Ecto neural progenitor cell (in vitro differentiated cells): ENCODE measurements around the gene IL24.

Source experiments
- DNase-seq: peaks from one replicate; pipeline ENCODE4 v3.0.0-alpha.2; 2018; ENCODE audit warnings: low spot score

IL24 gene

DNA sequence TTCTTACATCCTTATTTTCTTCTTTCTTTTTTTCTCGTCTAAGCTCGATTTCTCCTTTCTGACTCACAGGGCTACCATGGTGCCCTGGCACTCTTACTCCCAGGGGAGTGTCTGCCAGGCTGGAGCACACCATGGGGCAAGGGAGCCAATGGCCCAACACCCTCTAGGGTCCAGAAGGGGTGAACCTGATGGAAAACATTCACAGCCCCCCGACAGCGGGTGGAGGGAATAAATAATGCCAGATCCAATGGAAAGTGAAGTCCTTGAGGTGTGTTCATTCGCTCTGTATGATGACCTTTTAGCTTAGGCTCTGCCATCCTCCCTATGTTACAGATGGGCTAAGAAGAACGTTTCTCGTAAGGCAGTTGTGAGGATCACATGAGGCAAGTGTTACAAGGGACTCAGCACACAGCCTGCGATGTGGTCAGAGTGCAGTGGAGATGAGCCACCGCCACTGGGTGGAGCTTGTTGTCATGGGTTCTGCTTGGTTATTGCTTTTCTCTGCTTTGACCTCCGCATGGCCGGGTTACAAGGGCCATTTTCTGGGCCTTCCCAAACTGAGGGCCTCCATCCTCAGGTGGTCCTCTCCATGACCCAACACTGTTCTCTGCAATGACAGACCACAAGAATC, 28.0 kb downstream of the IL24 start:
- no peak for DNase-seq

DNA sequence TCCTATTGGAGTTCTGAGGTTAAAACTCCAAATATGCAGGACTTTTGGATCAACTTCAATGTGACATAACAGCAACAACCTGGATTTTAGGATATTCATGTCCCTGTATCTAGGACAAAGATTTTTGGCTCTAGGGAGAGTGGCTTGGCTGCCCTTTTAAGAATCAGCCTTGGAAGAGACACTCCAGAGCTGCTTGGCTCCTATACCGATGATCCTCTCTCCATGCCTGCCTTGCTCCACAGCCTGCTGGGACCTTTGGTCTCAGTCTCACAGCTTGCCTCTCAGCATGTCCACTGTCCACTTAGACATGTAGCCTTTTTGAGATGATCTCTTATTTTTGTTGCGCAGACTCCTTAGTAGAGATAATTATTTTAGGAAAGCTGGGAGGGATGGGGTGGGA, 29.0 kb downstream of the IL24 start:
- DNase-seq, result no peak

DNA sequence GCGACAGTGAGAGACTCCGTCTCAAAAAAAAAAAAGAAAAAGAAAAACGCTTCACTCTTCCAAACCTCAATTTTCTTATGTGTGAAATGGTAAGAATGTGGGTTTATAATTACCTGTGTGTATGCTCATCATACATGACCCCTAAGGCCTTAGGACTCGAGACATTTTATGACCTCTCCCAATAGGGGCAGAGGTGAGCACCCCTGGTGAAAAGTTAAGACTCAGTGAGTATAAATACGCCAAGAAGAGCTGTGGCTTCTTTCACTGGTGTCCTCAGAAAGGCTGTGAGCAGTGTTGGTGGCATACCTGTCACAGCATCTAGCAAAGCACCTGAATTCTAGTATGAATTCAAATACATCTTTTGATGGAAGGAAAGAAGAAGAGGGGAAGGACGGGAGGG, 32.3 kb downstream of the IL24 start:
- DNase-seq, result no peak

DNA sequence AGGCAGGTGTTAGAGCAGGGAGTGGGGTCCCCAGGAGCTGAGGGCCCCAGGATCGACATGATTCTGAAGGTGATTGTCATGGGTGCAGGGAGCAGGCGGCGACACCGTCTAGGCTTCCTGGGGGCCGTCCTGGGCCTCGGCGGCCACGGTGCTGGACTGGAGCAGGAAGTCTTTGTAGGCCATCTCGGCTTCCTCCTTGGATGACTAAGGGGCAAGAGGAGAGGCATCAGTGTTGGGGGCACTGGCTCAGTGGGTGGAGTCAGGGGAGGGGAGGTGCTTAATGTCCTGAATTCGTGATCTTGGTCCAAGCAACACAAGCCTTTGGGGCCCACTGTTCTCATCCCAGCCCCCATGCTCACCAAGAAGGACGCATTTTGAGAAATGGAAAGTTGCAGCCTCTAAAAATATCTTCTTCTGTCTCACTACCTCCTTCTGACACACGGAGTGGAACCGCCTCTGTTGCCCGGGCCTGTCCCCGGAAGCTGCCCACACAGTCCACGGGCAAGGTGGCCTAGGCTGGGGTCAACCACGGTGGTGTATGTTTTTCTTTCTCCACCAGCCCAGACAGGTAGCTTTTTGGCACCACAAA, 33.1 kb downstream of the IL24 start:
- DNase-seq, result no peak

DNA sequence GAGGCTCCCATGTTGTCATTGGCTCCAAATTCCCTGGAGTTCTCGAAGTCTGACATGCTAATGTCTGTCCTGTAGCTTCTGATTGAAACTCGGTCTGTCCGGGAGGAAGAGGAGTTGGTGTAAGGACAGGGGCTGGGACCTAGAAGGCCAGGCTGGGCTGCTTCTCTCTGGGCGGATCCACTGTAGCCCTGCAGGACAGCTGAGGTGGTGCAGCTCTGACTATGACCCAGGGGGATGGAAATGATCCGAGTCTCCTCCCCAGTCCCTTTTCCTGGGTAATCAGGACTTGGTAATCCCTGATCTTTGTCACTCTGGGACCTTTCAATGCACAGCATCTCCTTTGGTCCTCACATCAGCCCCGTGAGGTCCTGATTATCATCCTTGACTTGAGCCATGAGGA, 34.5 kb downstream of the IL24 start:
- no peak for DNase-seq

DNA sequence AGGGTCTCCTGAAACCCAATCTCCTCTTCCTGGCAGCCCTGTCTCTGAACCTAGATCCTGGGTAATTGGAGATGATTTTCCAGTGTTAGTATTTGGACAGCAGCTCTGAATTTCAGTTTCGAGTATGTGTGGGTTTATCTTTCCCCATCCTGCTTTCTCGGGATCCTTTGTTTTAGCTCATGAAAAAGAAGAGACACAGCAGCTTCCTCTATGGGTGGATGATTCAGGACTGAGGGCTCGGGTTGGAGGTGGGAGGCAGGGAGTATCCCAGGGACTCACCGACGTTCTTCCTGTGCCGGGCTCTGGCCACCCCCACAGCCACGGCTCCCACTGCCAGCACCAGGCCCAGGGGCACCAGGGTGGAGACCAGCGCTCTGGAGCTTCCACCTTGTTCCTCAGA, 34.9 kb downstream of the IL24 start:
- DNase-seq, result no peak

DNA sequence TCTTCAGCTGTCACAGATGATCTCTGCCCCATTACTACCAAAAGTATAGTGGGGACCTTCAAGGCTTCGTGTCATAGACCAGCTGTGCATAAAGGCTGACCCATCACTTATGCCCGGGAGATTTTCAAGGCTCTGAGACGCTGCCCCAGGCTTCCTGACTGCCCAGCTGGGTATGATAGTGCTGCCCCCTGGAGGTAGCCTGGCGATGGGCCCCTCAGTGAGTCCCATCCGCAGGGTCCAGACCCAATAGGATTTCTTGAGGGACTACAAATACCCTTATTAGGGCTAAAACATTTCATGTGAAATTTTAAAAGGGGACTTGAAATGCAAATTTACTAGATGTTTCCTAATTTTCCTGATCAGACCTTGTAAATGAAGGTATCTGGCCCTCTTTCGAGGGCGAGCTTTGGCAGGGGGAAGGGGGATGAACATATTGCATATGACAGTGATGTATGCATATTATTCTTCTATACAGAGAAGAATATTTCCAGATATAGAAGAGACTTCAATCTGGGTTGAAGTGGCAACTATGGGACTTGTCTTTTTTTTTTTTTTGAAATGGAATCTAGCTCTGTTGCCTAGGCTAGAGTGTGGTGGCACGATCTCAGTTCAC, 36.2 kb downstream of the IL24 start:
- DNase-seq, result peak; percentile 64

DNA sequence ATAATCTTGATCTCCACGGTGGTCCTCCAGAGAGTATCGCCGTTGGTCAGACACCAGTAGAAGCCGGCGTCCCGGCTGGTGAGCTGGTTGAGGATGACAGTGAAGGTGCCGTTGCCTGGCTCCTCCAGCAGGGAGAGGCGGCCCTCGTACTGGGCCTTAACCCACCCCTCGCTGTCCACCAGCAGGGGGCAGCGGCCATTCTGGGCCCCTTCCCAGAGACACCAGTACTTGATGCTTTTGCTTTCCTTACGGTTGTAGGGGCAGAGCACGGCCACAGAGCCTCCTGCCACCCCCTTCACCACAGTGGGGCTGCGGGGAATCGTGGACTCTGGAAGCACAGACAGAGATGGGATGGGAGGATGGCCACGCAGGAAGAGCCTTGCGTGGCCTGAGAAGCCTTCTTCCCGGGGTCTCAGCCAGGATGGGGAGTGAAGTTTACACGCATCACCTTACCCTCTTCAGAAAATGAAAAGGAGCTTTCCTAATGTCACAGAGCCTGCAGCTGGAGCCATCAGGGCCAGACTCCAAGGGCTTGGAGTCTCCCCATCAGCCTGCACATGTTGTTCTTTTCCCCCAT, 38.3 kb downstream of the IL24 start:
- peak; percentile 75 for DNase-seq

DNA sequence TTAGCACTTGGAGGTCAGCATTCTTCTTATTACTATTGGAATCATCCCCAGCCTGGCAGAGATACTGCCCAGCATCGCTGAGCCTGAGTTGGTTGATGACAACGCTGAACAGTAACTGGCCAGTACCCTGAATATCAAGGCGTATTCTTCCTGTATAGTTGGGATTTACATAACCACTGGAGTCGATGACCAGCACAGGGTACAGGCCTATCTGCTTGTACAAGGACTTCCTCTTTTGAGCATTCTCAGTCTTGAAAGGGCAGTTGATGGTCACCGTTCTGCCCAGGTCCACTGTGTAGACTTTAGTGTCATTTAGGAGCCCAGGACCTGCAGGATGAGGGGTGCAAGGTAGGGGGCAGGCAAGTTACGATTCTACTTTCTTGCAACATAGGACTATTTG, 40.2 kb downstream of the IL24 start:
- DNase-seq, result no peak

DNA sequence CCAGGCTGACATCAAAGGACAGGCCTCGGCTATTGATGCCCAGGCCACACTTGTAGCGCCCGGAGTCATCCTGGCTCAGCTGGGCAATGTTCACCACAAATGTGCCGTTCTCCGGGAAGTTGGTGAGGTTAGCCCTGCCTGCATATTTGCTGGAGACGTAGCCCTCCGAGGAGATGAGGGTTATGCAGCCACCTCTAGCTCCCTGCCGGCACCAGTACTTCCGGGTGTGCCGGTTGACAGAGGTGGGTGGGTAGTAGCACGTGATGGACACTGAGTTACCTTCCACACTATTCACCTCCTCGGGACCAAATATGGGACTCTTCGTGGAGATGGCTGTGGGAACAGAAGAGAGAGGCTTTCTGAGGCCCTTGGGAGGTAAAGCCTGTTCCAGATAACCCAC, 41.9 kb downstream of the IL24 start:
- no peak for DNase-seq

DNA sequence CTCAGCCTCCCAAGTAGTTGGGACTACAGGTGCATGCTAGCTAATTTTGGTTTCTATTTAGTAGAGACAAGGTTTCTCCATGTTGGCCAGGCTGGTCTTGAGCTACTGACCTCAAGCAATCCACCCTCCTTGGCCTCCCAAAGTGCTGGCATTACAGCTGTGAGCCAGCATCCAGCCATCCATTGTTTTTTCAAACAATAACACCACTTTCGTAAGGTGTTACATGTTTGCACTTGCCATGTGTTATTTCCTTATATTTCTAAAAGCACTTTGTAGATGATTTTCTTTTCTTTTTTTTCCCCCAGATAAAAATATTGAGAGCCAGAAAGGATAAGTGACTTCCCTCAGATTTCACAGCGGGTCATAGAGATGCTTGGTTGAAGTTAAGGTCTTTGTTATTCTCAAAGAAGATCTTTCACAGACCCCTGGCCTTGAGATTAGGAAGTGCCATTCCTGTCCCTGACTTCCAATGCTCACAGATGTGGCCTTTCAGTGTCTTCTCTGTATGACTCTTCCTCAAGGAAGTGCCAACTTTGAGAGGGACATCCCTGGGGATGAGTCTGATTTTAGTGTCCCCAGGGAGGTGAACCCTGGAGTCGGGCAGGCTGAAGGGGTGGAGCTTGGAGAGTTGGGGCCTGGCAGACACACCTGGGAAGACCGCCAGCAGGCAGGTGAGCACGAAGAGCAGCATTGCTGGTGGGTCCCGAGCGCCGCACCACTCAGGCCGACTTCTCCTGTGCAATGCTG, 42.8 kb downstream of the IL24 start:
- DNase-seq, result no peak

DNA sequence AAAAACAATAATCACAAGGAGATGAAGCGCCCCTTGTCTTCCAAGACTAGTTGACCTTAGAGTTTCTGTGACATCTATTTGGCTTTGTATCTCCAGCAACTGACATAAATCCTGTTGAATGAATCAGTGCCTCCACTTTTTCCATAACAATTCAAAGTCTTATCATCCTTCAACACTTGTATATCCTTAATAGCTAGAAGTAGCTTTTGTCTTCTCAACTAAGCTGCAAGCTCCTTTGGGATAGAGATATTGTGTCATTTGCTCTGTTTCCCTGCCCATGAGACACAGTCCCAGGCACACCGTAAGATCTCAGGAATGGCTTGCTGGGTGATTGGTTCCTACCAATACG, 43.3 kb downstream of the IL24 start:
- no peak for DNase-seq

DNA sequence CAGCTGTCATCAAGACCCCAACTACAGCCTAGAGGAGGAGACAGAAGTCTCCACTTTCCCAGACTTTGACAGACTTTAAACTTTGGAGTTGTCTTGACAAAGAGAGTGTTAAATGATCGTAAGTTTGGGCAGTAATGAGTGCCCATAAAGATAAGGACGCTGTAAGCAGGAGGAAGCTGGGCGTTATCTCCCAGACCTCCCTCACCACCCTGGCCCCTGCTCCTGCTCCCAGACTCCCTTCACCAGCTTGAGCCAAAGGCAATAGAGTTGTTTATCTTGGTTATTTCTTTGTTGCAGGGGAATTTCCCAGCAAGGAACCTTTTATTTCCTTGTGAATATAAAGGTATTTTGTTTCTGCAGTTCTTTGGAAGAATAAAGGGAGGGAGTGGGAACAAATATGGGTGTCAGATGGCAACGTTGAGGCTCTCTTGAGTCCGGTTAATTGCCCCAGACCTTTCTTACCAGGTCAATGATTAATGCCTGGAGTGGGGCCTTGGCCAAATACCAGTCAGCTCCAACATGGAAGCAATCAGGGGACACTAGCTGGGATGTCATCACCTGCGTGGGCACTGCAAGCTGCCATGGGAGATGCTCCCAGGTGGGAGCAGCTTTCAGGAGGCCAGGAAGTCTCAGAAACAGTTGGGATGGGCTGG, 44.6 kb downstream of the IL24 start:
- no peak for DNase-seq

DNA sequence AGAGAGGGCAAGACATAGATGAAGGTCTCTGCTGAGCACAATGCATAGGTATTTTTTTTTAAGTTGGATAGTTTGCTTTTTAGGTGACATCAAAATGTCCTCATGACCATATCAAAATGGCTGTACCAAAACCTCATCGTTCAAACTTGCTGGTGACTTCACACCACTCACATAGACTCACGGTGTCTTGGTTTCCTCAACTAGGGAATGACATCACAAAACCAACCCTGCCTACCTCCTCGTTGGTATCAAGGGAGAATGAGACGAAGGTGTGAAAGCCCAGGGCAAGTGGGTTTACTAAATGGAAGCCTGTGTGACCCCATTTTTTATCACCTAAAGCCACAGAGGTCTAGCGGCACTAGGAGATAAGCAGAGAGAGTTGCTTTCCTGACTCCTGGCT, 47.5 kb downstream of the IL24 start:
- no peak for DNase-seq

DNA sequence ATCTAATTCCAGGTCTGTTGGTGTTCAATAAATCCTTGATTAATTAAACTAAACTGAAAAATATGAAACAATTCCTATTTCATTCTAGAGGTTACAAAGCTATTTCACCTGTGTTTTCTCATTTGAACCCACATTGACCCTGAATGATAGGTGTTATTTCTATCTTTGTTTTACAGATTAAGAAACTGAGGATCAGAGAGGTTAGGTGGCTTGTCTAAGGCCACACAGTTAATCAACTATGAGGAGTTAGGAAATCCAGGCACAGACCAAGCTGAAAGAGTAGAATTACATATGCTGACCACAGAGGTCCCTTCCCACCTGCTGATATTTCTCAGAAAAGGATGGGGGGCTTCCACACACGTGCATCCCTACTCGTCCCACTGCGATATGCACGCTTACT, 48.5 kb downstream of the IL24 start:
- no peak for DNase-seq

DNA sequence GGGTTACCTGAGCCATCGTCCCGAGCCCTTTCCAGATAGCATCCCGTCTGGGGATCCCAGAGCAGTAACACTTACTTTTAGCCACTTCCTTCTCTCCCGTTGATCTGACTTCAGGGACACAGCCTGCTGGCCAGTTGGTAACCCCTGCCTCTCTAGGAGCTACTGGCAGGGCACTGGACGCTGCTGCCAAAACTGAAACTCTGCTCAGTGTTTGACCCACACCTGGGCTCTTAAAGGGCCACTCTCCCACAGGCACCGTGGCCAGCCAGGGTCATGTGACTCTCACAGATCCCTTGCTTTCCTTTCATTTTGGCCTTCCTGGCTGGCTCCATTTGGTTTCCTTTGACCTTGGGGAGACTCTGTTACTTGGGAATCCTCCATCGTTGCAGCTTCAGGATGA, 49.0 kb downstream of the IL24 start, which contains the start of gene PIGR:
Gene PIGR, minus strand, starts transcription at position 206 of the 400 bp plus-strand sequence. CDS start 5,935 bp downstream, outside the sequence.
- DNase-seq, result no peak

DNA sequence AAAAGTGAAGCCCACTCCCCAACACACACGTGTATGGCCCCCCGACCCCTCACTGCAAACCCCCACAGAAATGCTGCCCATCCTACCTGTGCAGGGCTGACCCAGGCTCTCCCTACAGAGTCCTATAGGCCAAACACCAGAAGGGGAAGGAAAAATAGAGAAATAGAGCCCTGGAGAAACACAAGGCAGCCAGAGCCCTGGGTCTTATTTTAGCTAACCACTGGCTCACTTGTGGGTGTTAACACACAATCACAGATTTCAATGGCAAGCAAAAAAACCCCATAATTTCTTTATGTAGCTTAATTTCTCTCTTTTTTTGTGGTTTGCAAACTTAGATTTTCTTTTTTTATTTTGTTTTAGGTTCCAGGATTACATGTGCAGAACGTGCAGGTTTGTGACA, 50.0 kb downstream of the IL24 start:
- DNase-seq, result no peak

DNA sequence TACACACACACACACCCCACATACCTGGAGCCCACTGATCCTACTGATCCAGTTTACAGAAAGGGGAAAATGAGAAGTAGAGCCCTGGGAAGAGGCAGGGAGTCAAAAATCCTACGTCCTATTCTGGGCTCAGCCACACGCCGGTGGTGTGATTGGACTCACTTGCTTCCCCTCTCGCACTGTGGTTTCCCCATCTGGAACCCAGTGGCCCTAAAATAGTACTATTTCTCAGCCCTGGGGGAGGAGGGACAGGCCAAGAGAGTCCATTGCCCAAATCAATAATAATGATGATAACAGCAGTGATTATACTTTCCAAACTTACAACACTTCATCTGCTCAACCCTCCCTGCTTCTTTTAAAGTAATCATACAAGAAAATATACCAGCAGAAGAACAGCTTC, 52.0 kb downstream of the IL24 start:
- no peak for DNase-seq

DNA sequence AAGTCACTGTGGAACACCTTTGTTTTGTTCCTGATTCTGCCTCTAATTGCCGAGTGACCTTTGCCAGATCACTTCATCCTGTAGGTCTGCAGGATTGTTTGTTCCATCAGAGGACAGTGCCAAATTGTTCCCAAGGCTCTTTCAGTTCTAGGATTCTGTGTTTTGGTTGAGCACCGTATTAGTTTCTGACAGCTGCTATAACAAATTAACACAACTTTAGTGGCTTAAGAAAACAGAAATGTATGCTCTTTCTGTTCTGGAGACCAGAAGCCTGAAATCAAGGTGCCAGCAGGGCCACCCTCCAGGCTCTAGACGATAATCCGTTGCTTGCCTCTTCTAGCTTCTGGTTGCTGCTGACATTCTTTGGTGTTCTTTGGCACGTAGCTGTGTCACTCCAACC, 52.4 kb downstream of the IL24 start:
- DNase-seq, result no peak

DNA sequence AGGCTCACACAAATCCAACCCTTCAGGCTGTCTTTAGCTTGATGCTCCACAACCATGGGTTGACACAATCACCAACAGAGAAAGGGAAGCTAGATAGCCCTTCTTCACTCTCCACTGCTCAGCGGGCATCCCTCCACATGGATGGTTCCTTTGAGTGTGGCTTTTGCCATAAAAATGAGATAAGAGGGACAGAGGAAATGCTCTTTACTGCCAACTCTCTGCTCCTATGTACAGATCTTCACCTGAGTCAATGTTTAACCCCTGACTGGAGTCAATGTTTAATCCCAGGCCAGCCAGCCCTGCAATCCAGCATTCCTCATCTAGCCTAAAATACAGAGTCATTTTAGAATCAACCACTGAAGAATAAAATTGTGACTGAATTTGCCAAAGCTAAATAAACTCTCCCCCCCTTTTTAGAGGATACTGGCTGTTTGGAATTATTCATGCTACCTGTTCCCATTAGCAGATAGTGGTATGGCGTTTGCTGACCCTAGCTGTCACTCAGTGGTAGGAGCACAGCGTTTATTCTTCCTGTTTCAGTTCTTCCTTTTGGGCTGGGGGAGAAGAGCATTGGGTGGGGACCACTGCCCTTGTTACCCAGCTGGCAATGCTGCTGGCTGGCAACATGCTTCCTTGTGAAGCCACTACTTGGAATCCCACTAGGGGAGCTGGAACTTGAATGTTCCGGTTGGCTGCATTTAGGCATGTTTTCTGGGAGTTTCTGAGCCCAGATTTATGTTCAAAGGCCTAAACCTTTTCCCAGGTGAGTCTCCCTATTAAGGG, 54.3 kb downstream of the IL24 start:
- DNase-seq, result no peak

DNA sequence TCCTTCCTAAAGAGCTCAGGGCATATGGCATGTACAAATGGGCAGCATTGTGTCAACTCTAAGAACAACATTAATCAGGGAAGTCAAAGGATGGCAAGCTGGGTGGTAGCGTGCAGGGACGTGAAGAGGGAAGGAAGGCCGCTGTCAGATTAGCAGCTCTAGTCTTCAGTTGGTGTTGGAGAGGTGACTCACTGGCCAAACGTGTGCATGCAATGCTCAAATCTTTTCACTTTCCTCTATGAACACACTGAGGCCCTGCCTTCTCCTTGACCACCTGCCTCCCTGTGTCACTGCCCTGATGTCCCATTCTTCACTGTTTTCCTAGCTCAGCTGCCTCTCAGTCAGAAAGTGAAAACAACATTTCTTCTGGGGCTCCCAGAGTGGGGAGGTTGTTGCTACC, 54.9 kb downstream of the IL24 start:
- DNase-seq, result no peak

DNA sequence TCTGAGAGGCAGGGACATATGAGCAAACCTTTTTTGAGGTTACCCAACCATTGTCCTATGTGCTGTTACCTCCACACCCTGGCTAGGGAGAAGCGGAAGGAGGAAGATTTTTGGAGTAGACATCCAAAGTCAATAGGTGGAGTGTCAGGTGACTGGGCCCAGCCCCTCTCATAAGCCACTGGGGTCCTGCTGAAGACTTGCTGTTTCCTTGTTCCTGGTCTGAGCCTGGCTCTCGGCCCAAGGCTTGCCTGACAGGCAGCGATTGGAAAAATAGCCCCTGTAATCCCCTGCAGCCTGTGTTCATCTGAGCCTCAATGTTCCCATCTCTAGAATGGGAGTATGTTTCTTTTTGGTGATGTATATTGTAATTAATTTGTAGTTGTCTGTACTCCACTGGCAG, 55.9 kb downstream of the IL24 start:
- DNase-seq, result no peak
